ENCODE data around the gene WDFY2. TPM values are rescaled to one million over a fixed set of nuclear protein-coding genes. Genes with fewer than 3 reads are reported as not detected.

The WDFY2 gene
- total RNA-seq, 1 experiment from 2014 or later, result 14.1 TPM

- Histone ChIP-seq H3K4me2 (no peak overlapping the region), H3K4me3 (no peak overlapping the region), H3K36me3 (ENCODE audit: low read depth) (no peaks in the 10 kb centered on the region), H3K79me2 (ENCODE audit: low read depth) (peaks cover 8% of the 10 kb centered on the region; the same call in 1 of the 2 replicates), H3K27ac (no peak overlapping the region), H3F3A (ENCODE audit: insufficient read depth, low read depth) (no peaks in the 10 kb centered on the region), H3K4me1 (replicated peaks; ENCODE audit: insufficient read depth) (peaks cover 15% of the 10 kb centered on the region; the same call in 1 of the 2 replicates), H2AFZ (no peak overlapping the region), H3K27me3 (ENCODE audit: insufficient read depth, low read depth) (no peaks in the 10 kb centered on the region), H3K9me3 (ENCODE audit: insufficient read depth, low read depth) (no peaks in the 10 kb centered on the region; the same call in 1 of the 2 replicates), H3K9me2 (ENCODE audit: insufficient read depth) (no peaks in the 10 kb centered on the region), H4K20me1 (ENCODE audit: insufficient read depth) (no peaks in the 10 kb centered on the region)
- TF ChIP-seq EZH2 (IDR thresholded peaks at IDR 0.05; ENCODE audit: low read depth), result no peak
- TF ChIP-seq CTCF (conservative IDR thresholded peaks at IDR 0.05), result no peak
- no TSS peak for BruUV-seq (replicated peaks)
- ChIA-PET POLR2A (ENCODE audit: unreplicated experiment) (no interaction called here), CTCF (no interaction called here)
- DNase-seq, result no peak
- intact Hi-C loops (cut with micrococcal nuclease; ENCODE audit: unreplicated experiment), result no loop called here
Measured at GRCh38 chr13:51665456-51665855, 81.2 kb downstream of the WDFY2 start.

GRCh38 chr13:51666374-51666773 lies 82.1 kb downstream of the WDFY2 start:
- H3K4me1 ChIP-seq (replicated peaks; ENCODE audit: insufficient read depth), result peaks cover 15% of the 10 kb centered on the region; the same call in 1 of the 2 replicates
- TF ChIP-seq EZH2 (IDR thresholded peaks at IDR 0.05; ENCODE audit: low read depth) (no peak), CTCF (conservative IDR thresholded peaks at IDR 0.05) (no peak)
- H2AFZ ChIP-seq, result no peak overlapping the region
- no peaks in the 10 kb centered on the region for H3F3A ChIP-seq (ENCODE audit: insufficient read depth, low read depth)
- BruUV-seq (replicated peaks), result no TSS peak
- peaks cover 11% of the 10 kb centered on the region for H3K79me2 ChIP-seq (ENCODE audit: low read depth)
- no peak overlapping the region for H3K27ac ChIP-seq
- POLR2A ChIA-PET (ENCODE audit: unreplicated experiment), result no interaction called here
- no peaks in the 10 kb centered on the region for H3K27me3 ChIP-seq (ENCODE audit: insufficient read depth, low read depth)
- no peaks in the 10 kb centered on the region; the same call in 1 of the 2 replicates for H3K9me3 ChIP-seq (ENCODE audit: insufficient read depth, low read depth)
- CTCF ChIA-PET, result no interaction called here
- H3K4me3 ChIP-seq, result no peak overlapping the region
- intact Hi-C loops (cut with micrococcal nuclease; ENCODE audit: unreplicated experiment), result no loop called here
- H4K20me1 ChIP-seq (ENCODE audit: insufficient read depth), result no peaks in the 10 kb centered on the region
- H3K9me2 ChIP-seq (ENCODE audit: insufficient read depth), result no peaks in the 10 kb centered on the region
- no peaks in the 10 kb centered on the region for H3K36me3 ChIP-seq (ENCODE audit: low read depth)
- no peak overlapping the region for H3K4me2 ChIP-seq
- DNase-seq, result no peak

GRCh38 chr13:51666839-51667238 lies 82.6 kb downstream of the WDFY2 start:
- intact Hi-C loops (cut with micrococcal nuclease; ENCODE audit: unreplicated experiment), result no loop called here
- H3K36me3 ChIP-seq (ENCODE audit: low read depth), result no peaks in the 10 kb centered on the region
- no TSS peak for BruUV-seq (replicated peaks)
- H3K4me2 ChIP-seq, result no peak overlapping the region
- H4K20me1 ChIP-seq (ENCODE audit: insufficient read depth), result no peaks in the 10 kb centered on the region
- peaks cover 12% of the 10 kb centered on the region for H3K79me2 ChIP-seq (ENCODE audit: low read depth)
- POLR2A ChIA-PET (ENCODE audit: unreplicated experiment), result no interaction called here
- H3K9me3 ChIP-seq (ENCODE audit: insufficient read depth, low read depth), result no peaks in the 10 kb centered on the region; the same call in 1 of the 2 replicates
- CTCF ChIA-PET, result no interaction called here
- no peaks in the 10 kb centered on the region for H3F3A ChIP-seq (ENCODE audit: insufficient read depth, low read depth)
- no peak overlapping the region for H2AFZ ChIP-seq
- no peaks in the 10 kb centered on the region for H3K27me3 ChIP-seq (ENCODE audit: insufficient read depth, low read depth)
- peaks cover 15% of the 10 kb centered on the region; the same call in 1 of the 2 replicates for H3K4me1 ChIP-seq (replicated peaks; ENCODE audit: insufficient read depth)
- H3K27ac ChIP-seq, result no peak overlapping the region
- H3K9me2 ChIP-seq (ENCODE audit: insufficient read depth), result no peaks in the 10 kb centered on the region
- TF ChIP-seq CTCF (conservative IDR thresholded peaks at IDR 0.05), result no peak
- TF ChIP-seq EZH2 (IDR thresholded peaks at IDR 0.05; ENCODE audit: low read depth), result no peak
- no peak overlapping the region for H3K4me3 ChIP-seq
- no peak for DNase-seq

Data from PC-9 (cell line).